GM12864 (cell line): ENCODE measurements around the gene PRPH2.

Experiments used
- DNase-seq: peaks from one replicate; pipeline ENCODE4 v3.0.0-alpha.2; 2011; ENCODE audit warnings: low read depth
- H3K4me3 ChIP-seq: 2 replicates; pipeline ENCODE4 v1.5.1; 2011; ENCODE audit warnings: mild to moderate bottlenecking, low read depth, low read length, control low read depth
- CTCF ChIP-seq: IDR thresholded peaks from 2 replicates; pipeline ENCODE4 v1.5.1; 2011; ENCODE audit warnings: low read depth, mild to moderate bottlenecking, moderate library complexity, low read length, control low read depth, inconsistent platforms; ENCODE audit errors: missing control alignments

PRPH2 gene

GRCh38 chr6:42762426-42762859 is 40.0 kb upstream of the PRPH2 start:
- TF ChIP-seq CTCF, result no peak
- no peak for DNase-seq
- no peak overlapping the region for H3K4me3 ChIP-seq

GRCh38 chr6:42761287-42762067 is 39.1 kb upstream of the PRPH2 start:
- no peak for DNase-seq
- H3K4me3 ChIP-seq, result no peak overlapping the region
- TF ChIP-seq CTCF, result no peak

- no peak for TF ChIP-seq CTCF
- no peak overlapping the region for H3K4me3 ChIP-seq
- no peak for DNase-seq
Measured at GRCh38 chr6:42758756-42759430, 36.5 kb upstream of the PRPH2 start.

GRCh38 chr6:42756722-42757121 is 34.3 kb upstream of the PRPH2 start:
- no peak overlapping the region for H3K4me3 ChIP-seq
- no peak for DNase-seq
- TF ChIP-seq CTCF, result no peak

- TF ChIP-seq CTCF, result no peak
- no peak overlapping the region for H3K4me3 ChIP-seq
- DNase-seq, result no peak
Measured at GRCh38 chr6:42754759-42755158, 32.4 kb upstream of the PRPH2 start.

- TF ChIP-seq CTCF, result no peak
- no peak for DNase-seq
- H3K4me3 ChIP-seq, result no peak overlapping the region
Measured at GRCh38 chr6:42751055-42751454, 28.7 kb upstream of the PRPH2 start.
